ENCODE results near the gene SEMA6A. TPM values are rescaled to one million over a fixed set of nuclear protein-coding genes. Genes with fewer than 3 reads are reported as not detected.

The SEMA6A gene
- total RNA-seq, 1 experiment from 2014 or later: 18.3 TPM

GRCh38 chr5:116527582-116527981 lies 47.0 kb downstream of the SEMA6A start:
- TF ChIP-seq, protein P1, sequence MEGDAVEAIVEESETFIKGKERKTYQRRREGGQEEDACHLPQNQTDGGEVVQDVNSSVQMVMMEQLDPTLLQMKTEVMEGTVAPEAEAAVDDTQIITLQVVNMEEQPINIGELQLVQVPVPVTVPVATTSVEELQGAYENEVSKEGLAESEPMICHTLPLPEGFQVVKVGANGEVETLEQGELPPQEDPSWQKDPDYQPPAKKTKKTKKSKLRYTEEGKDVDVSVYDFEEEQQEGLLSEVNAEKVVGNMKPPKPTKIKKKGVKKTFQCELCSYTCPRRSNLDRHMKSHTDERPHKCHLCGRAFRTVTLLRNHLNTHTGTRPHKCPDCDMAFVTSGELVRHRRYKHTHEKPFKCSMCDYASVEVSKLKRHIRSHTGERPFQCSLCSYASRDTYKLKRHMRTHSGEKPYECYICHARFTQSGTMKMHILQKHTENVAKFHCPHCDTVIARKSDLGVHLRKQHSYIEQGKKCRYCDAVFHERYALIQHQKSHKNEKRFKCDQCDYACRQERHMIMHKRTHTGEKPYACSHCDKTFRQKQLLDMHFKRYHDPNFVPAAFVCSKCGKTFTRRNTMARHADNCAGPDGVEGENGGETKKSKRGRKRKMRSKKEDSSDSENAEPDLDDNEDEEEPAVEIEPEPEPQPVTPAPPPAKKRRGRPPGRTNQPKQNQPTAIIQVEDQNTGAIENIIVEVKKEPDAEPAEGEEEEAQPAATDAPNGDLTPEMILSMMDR (IDR thresholded peaks at IDR 0.05; ENCODE audit: insufficient read depth in 1 of 2, low read depth in 1 of 2, low read length in 1 of 2, severe bottlenecking in 1 of 2, unreplicated experiment in 1 of 2): no peak
- ChIA-PET CTCF (no interaction called here), POLR2A (no interaction called here)
- no peaks in the 10 kb centered on the region for H3K36me3 Mint-ChIP-seq (ENCODE audit: insufficient read depth, unreplicated experiment)
- Histone ChIP-seq H3K4me1 (peaks cover 56% of the 10 kb centered on the region), H3K36me3 (ENCODE audit: control insufficient read depth, insufficient read depth, low read length) (no peaks in the 10 kb centered on the region), H3K9me3 (no peaks in the 10 kb centered on the region), H3K27me3 (replicated peaks; ENCODE audit: control insufficient read depth, insufficient read depth, low read length) (no peaks in the 10 kb centered on the region; the same call in 1 of the 2 replicates), H3K4me3 (ENCODE audit: low read depth, low read length) (no peak overlapping the region)
- H3K27ac Mint-ChIP-seq (ENCODE audit: unreplicated experiment): no peak overlapping the region
- intact Hi-C loops (cut with micrococcal nuclease; ENCODE audit: unreplicated experiment): no loop called here
- peak overlapping the region; percentile 21 for H3K4me3 Mint-ChIP-seq (ENCODE audit: unreplicated experiment)
- no TSS peak for BruUV-seq (replicated peaks)
- H3K9me3 Mint-ChIP-seq (ENCODE audit: unreplicated experiment): no peaks in the 10 kb centered on the region
- H3K4me1 Mint-ChIP-seq (ENCODE audit: low read depth, unreplicated experiment): peaks cover 35% of the 10 kb centered on the region
- no peaks in the 10 kb centered on the region for H3K27me3 Mint-ChIP-seq (ENCODE audit: insufficient read depth, unreplicated experiment)
- no peak for DNase-seq

- intact Hi-C loops (cut with micrococcal nuclease; ENCODE audit: unreplicated experiment): no loop called here
- POLR2A ChIA-PET: no interaction called here
Measured at GRCh38 chr5:116525674-116526073, 48.9 kb downstream of the SEMA6A start.

DNA sequence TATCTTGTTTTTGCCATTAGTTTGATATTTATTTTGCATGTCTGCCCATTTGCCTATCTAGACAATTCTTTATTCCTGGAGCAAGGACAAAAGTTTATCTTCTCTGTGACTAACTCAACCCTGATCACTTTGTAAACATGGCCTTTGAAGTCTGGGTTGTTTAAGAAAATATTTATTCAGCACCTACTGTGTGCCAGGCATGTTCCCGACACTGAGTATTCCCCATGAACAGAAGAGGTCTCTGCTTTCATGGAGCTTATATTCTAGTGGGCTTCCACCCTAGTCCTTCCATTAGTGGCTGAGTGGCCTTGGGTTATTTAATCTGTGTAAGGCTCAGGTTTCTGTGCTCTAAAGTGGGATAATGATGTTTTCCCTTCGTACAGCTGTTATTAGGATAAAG lies 49.7 kb downstream of the SEMA6A start:
- Mint-ChIP-seq H3K4me1 (ENCODE audit: low read depth, unreplicated experiment) (peaks cover 26% of the 10 kb centered on the region), H3K9me3 (ENCODE audit: unreplicated experiment) (no peaks in the 10 kb centered on the region), H3K27ac (ENCODE audit: unreplicated experiment) (no peak overlapping the region), H3K36me3 (ENCODE audit: insufficient read depth, unreplicated experiment) (no peaks in the 10 kb centered on the region), H3K27me3 (ENCODE audit: insufficient read depth, unreplicated experiment) (no peaks in the 10 kb centered on the region), H3K4me3 (ENCODE audit: unreplicated experiment) (no peak overlapping the region)
- POLR2A ChIA-PET: no interaction called here
- DNase-seq: no peak
- H3K36me3 ChIP-seq (ENCODE audit: control insufficient read depth, insufficient read depth, low read length): no peaks in the 10 kb centered on the region
- H3K4me1 ChIP-seq: peaks cover 42% of the 10 kb centered on the region
- CTCF ChIA-PET: interaction anchor here (0.7 kb wide), 1 partner anchor 8 kb away, joined by 3 read pairs; no protein-coding TSS in a partner anchor
- H3K9me3 ChIP-seq: no peaks in the 10 kb centered on the region
- no TSS peak for BruUV-seq (replicated peaks)
- TF ChIP-seq, protein P1 (IDR thresholded peaks at IDR 0.05; ENCODE audit: insufficient read depth in 1 of 2, low read depth in 1 of 2, low read length in 1 of 2, severe bottlenecking in 1 of 2, unreplicated experiment in 1 of 2): no peak
- H3K27me3 ChIP-seq (replicated peaks; ENCODE audit: control insufficient read depth, insufficient read depth, low read length): no peaks in the 10 kb centered on the region; the same call in 1 of the 2 replicates
- intact Hi-C loops (cut with micrococcal nuclease; ENCODE audit: unreplicated experiment): no loop called here
- H3K4me3 ChIP-seq (ENCODE audit: low read depth, low read length): no peak overlapping the region

More at GRCh38 chr5:116525674-116526073, 48.9 kb downstream of the SEMA6A start:
- Histone ChIP-seq H3K4me1 (peaks cover 42% of the 10 kb centered on the region), H3K27me3 (replicated peaks; ENCODE audit: control insufficient read depth, insufficient read depth, low read length) (no peaks in the 10 kb centered on the region; the same call in 1 of the 2 replicates), H3K4me3 (ENCODE audit: low read depth, low read length) (no peak overlapping the region), H3K9me3 (no peaks in the 10 kb centered on the region), H3K36me3 (ENCODE audit: control insufficient read depth, insufficient read depth, low read length) (no peaks in the 10 kb centered on the region)
- DNase-seq: no peak
- H3K36me3 Mint-ChIP-seq (ENCODE audit: insufficient read depth, unreplicated experiment): no peaks in the 10 kb centered on the region
- BruUV-seq (replicated peaks): no TSS peak
- H3K4me3 Mint-ChIP-seq (ENCODE audit: unreplicated experiment): no peak overlapping the region
- H3K27ac Mint-ChIP-seq (ENCODE audit: unreplicated experiment): no peak overlapping the region
- H3K4me1 Mint-ChIP-seq (ENCODE audit: low read depth, unreplicated experiment): peaks cover 26% of the 10 kb centered on the region
- no peaks in the 10 kb centered on the region for H3K27me3 Mint-ChIP-seq (ENCODE audit: insufficient read depth, unreplicated experiment)
- H3K9me3 Mint-ChIP-seq (ENCODE audit: unreplicated experiment): no peaks in the 10 kb centered on the region
- TF ChIP-seq, protein P1 (IDR thresholded peaks at IDR 0.05; ENCODE audit: insufficient read depth in 1 of 2, low read depth in 1 of 2, low read length in 1 of 2, severe bottlenecking in 1 of 2, unreplicated experiment in 1 of 2): no peak
- CTCF ChIA-PET: no interaction called here
